ENCODE data around the gene TWF2.

Gene TWF2

GRCh38 chr3:52198643-52199608 lies 40.0 kb downstream of the TWF2 start:
- no peak for DNase-seq

GRCh38 chr3:52197842-52198625 lies 40.9 kb downstream of the TWF2 start, which contains the start of gene ALAS1:
ALAS1 (plus strand) TSS chr3:52198160; CDS start chr3:52199242, 1,082 bp downstream.
- DNase-seq = peak; percentile 93

- no peak for DNase-seq
Observed at GRCh38 chr3:52197499-52197841, 41.5 kb downstream of the TWF2 start.

GRCh38 chr3:52196977-52197376 lies 42.0 kb downstream of the TWF2 start:
- DNase-seq = no peak

GRCh38 chr3:52195823-52196331 lies 43.1 kb downstream of the TWF2 start:
- DNase-seq = no peak

- no peak for DNase-seq
Observed at GRCh38 chr3:52195291-52195597, 43.7 kb downstream of the TWF2 start.

GRCh38 chr3:52194485-52195290 lies 44.3 kb downstream of the TWF2 start:
- no peak for DNase-seq

GRCh38 chr3:52193065-52193464 lies 45.9 kb downstream of the TWF2 start:
- DNase-seq = no peak

GRCh38 chr3:52191663-52192062 lies 47.3 kb downstream of the TWF2 start:
- DNase-seq = no peak

- no peak for DNase-seq
Observed at GRCh38 chr3:52190294-52191074, 48.5 kb downstream of the TWF2 start.

GRCh38 chr3:52188556-52188955 lies 50.4 kb downstream of the TWF2 start:
- no peak for DNase-seq

- no peak for DNase-seq
Observed at GRCh38 chr3:52186729-52187128, 52.2 kb downstream of the TWF2 start.

- DNase-seq = no peak
Observed at GRCh38 chr3:52185837-52186236, 53.1 kb downstream of the TWF2 start.

- DNase-seq = no peak
Observed at GRCh38 chr3:52185311-52185710, 53.6 kb downstream of the TWF2 start.

GRCh38 chr3:52184690-52185089 lies 54.3 kb downstream of the TWF2 start:
- no peak for DNase-seq

GRCh38 chr3:52183786-52184445 lies 55.0 kb downstream of the TWF2 start:
- DNase-seq = no peak

- DNase-seq = no peak
Observed at GRCh38 chr3:52182691-52183090, 56.3 kb downstream of the TWF2 start.

GRCh38 chr3:52182196-52182595 lies 56.8 kb downstream of the TWF2 start:
- DNase-seq = peak; percentile 20

- DNase-seq = no peak
Observed at GRCh38 chr3:52181543-52181942, 57.4 kb downstream of the TWF2 start.
